ENCODE results near the gene BABAM2. TPM values are rescaled to one million over a fixed set of nuclear protein-coding genes. Genes with fewer than 3 reads are reported as not detected.

The BABAM2 gene
- total RNA-seq, 3 donors from 2014 or later: 34.8 to 42.4 (median 41.3) TPM

GRCh38 chr2:28155627-28156026 lies 265.1 kb downstream of the BABAM2 start:
- ATAC-seq: peak; percentile 85
- peaks cover 6% of the 10 kb centered on the region for H3K9me3 ChIP-seq
- DNase-seq: peak in 1 of 3 donors; percentile 42
- H3K36me3 ChIP-seq (ENCODE audit: low read depth): no peaks in the 10 kb centered on the region
- H3K4me3 ChIP-seq: no peak overlapping the region
- TF ChIP-seq CTCF (IDR thresholded peaks at IDR 0.05): peak; percentile 58
- intact Hi-C loops (cut with DNase I, micrococcal nuclease): no loop called here
- H3K4me1 ChIP-seq (ENCODE audit: low read depth): peaks cover 16% of the 10 kb centered on the region

GRCh38 chr2:28158791-28159190 lies 268.3 kb downstream of the BABAM2 start:
- Histone ChIP-seq H3K9me3 (peaks cover 6% of the 10 kb centered on the region), H3K4me3 (no peak overlapping the region), H3K4me1 (ENCODE audit: low read depth) (peaks cover 12% of the 10 kb centered on the region), H3K36me3 (ENCODE audit: low read depth) (no peaks in the 10 kb centered on the region)
- no peak for DNase-seq
- TF ChIP-seq CTCF (IDR thresholded peaks at IDR 0.05): no peak
- ATAC-seq: no peak
- intact Hi-C loops (cut with DNase I, micrococcal nuclease): no loop called here

- ATAC-seq (no peak), DNase-seq (no peak)
- H3K36me3 ChIP-seq (ENCODE audit: low read depth): no peaks in the 10 kb centered on the region
- H3K4me3 ChIP-seq: no peak overlapping the region
- H3K9me3 ChIP-seq: peaks cover under 1% of the 10 kb centered on the region
- intact Hi-C loops (cut with DNase I, micrococcal nuclease): no loop called here
- H3K4me1 ChIP-seq (ENCODE audit: low read depth): peaks cover 5% of the 10 kb centered on the region
- no peak for TF ChIP-seq CTCF (IDR thresholded peaks at IDR 0.05)
These were observed 270.5 kb downstream of the BABAM2 start for GRCh38 chr2:28160986-28161425.

- Histone ChIP-seq H3K4me1 (ENCODE audit: low read depth) (peaks cover 5% of the 10 kb centered on the region), H3K9me3 (no peaks in the 10 kb centered on the region), H3K36me3 (ENCODE audit: low read depth) (no peaks in the 10 kb centered on the region), H3K4me3 (no peak overlapping the region)
- DNase-seq: no peak
- ATAC-seq: no peak
- intact Hi-C loops (cut with DNase I, micrococcal nuclease): no loop called here
- TF ChIP-seq CTCF (IDR thresholded peaks at IDR 0.05): no peak
These were observed 270.9 kb downstream of the BABAM2 start for GRCh38 chr2:28161466-28161865.

- intact Hi-C loops (cut with DNase I, micrococcal nuclease): no loop called here
- H3K4me3 ChIP-seq: no peak overlapping the region
- no peak for TF ChIP-seq CTCF (IDR thresholded peaks at IDR 0.05)
- ATAC-seq (no peak), DNase-seq (no peak)
- H3K9me3 ChIP-seq: no peaks in the 10 kb centered on the region
- peaks cover 5% of the 10 kb centered on the region for H3K4me1 ChIP-seq (ENCODE audit: low read depth)
- no peaks in the 10 kb centered on the region for H3K36me3 ChIP-seq (ENCODE audit: low read depth)
These were observed 272.0 kb downstream of the BABAM2 start for GRCh38 chr2:28162564-28162963.

- DNase-seq (no peak), ATAC-seq (no peak)
- Histone ChIP-seq H3K4me1 (ENCODE audit: low read depth) (peaks cover 5% of the 10 kb centered on the region), H3K4me3 (no peak overlapping the region), H3K9me3 (no peaks in the 10 kb centered on the region), H3K36me3 (ENCODE audit: low read depth) (no peaks in the 10 kb centered on the region)
- intact Hi-C loops (cut with DNase I, micrococcal nuclease): no loop called here
- no peak for TF ChIP-seq CTCF (IDR thresholded peaks at IDR 0.05)
These were observed 272.5 kb downstream of the BABAM2 start for GRCh38 chr2:28163028-28163427.

Data from mucosa of descending colon (tissue), 3 donors.